Fibroblast of lung (primary cell): ENCODE results near the gene JARID2.

Source experiments
- EZH2 ChIP-seq: IDR thresholded peaks from 2 replicates; pipeline ENCODE4 v1.5.1; 2012; ENCODE audit warnings: low read length, control low read depth, mild to moderate bottlenecking; ENCODE audit errors: missing control alignments
- TF ChIP-seq, protein P1 (sequence below), 2 donors: IDR thresholded peaks in 1 of 2; conservative IDR thresholded peaks in 1 of 2; 1 replicate in 1 of 2; 2 replicates in 1 of 2; pipeline ENCODE4 v1.5.1; 2011 to 2012; ENCODE audit warnings: low read length in 2 of 2, control low read depth in 1 of 2, inconsistent platforms in 1 of 2, low read depth in 1 of 2, mild to moderate bottlenecking in 1 of 2

DNA sequence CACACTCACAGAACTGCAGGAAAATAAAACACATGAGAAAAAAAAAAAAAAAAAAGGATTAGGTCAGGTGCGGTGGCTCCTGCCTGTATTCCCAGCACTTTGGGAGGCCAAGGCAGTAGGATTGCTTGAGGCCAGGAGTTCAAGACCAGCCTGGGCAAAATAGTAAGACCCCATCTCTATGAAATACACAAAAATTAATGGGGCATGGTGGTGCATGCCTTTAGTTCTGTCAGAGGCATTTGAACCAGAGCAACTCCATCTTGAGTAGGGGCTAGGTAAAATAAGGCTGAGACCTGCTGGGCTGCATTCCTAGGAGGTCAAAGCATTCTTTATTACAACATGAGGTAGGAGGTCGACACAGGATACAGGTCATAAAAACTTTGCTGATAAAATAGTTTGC is 39.0 kb upstream of the JARID2 start:
- TF ChIP-seq, protein P1, sequence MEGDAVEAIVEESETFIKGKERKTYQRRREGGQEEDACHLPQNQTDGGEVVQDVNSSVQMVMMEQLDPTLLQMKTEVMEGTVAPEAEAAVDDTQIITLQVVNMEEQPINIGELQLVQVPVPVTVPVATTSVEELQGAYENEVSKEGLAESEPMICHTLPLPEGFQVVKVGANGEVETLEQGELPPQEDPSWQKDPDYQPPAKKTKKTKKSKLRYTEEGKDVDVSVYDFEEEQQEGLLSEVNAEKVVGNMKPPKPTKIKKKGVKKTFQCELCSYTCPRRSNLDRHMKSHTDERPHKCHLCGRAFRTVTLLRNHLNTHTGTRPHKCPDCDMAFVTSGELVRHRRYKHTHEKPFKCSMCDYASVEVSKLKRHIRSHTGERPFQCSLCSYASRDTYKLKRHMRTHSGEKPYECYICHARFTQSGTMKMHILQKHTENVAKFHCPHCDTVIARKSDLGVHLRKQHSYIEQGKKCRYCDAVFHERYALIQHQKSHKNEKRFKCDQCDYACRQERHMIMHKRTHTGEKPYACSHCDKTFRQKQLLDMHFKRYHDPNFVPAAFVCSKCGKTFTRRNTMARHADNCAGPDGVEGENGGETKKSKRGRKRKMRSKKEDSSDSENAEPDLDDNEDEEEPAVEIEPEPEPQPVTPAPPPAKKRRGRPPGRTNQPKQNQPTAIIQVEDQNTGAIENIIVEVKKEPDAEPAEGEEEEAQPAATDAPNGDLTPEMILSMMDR (conservative IDR thresholded peaks at IDR 0.05 in 1 of 2, IDR thresholded peaks at IDR 0.05 in 1 of 2; ENCODE audit: low read depth in 1 of 2, low read length in 2 of 2) = no peak
- TF ChIP-seq EZH2 = no peak
